ENCODE measurements around the gene BBS12.

GRCh38 chr4:122707497-122707896 lies 25.0 kb upstream of the BBS12 start:
- no peak for TF ChIP-seq KDM5A (IDR thresholded peaks at IDR 0.05)
- no peak for TF ChIP-seq MAX (IDR thresholded peaks at IDR 0.05)
- no peak for TF ChIP-seq CTCF (IDR thresholded peaks at IDR 0.05)
- no peak for TF ChIP-seq POLR2A (IDR thresholded peaks at IDR 0.05; ENCODE audit: low read length)
- TF ChIP-seq SMC3 (IDR thresholded peaks at IDR 0.05), result no peak
- no peak for TF ChIP-seq HMGXB4 (CRISPR knock-in tag; IDR thresholded peaks at IDR 0.05; ENCODE audit: borderline replicate concordance)
- TF ChIP-seq REST (IDR thresholded peaks at IDR 0.05), result no peak
